IPS-18a (cell line): ENCODE results near the gene GLRX5.

Source experiments
- H3K27ac ChIP-seq: one replicate; pipeline ENCODE4 v1.5.1; 2013; ENCODE audit warnings: low read length
- H3K27me3 ChIP-seq: one replicate; pipeline ENCODE4 v1.6.1; 2013; ENCODE audit warnings: mild to moderate bottlenecking, low read length; ENCODE audit not compliant: control insufficient read depth, insufficient read depth
- H3K36me3 ChIP-seq: one replicate; pipeline ENCODE4 v1.6.1; 2013; ENCODE audit warnings: low read depth, low read length; ENCODE audit not compliant: control insufficient read depth
- H3K4me1 ChIP-seq: one replicate; pipeline ENCODE4 v1.6.1; 2013; ENCODE audit warnings: low read depth, low read length; ENCODE audit not compliant: control insufficient read depth
- H3K4me3 ChIP-seq: one replicate; pipeline ENCODE4 v1.5.1; 2013; ENCODE audit warnings: low read length
- H3K9ac ChIP-seq: one replicate; pipeline ENCODE4 v1.6.1; 2013; ENCODE audit warnings: mild to moderate bottlenecking, low read length, moderate library complexity
- H3K9me3 ChIP-seq: one replicate; pipeline ENCODE4 v1.6.1; 2013; ENCODE audit warnings: low read depth, low read length; ENCODE audit not compliant: control insufficient read depth

GLRX5 gene

DNA sequence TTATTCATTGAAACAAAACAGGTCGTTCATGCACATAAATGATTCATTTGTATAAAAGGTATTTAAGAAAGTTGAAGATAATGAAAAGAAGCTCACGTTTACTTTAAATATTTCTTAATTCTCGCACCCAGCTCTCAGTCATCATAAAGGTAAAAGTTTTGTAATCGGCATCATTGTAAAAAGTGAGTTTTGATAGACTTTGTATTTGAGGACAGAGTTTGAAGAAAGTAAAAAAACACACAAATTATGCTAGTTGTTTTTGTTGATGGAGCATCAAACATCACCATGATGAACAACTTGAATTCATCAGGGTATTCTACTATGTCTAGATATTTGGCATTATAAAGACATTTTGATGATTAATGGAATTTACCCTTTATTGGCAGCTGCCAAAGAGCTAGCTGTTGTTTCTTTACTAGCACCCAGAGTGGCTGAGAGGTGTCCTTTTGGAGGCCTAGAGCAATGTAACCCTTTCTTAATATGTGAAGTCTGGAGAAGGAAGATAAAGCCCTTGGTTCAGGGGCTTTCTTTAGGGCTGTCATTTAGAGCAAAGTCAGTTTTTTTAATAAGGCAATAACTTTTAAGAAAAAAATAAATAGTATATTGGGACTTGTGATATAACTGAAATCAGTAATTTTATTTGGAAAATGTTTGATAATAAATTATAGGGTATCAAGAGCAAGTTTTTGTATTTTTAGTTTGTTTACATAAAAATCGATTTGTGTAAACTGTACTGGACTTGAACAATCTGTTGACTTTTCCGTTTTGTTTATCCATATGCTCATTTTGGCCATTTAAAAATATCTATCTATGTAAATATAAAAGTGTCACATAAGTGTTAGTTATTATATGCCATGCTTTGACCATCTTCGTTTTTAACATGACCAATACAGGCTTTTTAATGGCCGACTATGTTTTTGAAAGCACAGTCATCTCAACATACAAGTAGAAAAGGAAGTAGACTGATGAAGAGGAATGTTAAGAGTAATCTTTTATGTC is 7.4 kb downstream of the GLRX5 start:
- H3K4me3 ChIP-seq, result no peak overlapping the region
- peaks cover 7% of the 10 kb centered on the region for H3K36me3 ChIP-seq
- H3K4me1 ChIP-seq, result no peaks in the 10 kb centered on the region
- no peaks in the 10 kb centered on the region for H3K27me3 ChIP-seq
- no peak overlapping the region for H3K9ac ChIP-seq
- H3K27ac ChIP-seq, result no peak overlapping the region
- no peaks in the 10 kb centered on the region for H3K9me3 ChIP-seq

DNA sequence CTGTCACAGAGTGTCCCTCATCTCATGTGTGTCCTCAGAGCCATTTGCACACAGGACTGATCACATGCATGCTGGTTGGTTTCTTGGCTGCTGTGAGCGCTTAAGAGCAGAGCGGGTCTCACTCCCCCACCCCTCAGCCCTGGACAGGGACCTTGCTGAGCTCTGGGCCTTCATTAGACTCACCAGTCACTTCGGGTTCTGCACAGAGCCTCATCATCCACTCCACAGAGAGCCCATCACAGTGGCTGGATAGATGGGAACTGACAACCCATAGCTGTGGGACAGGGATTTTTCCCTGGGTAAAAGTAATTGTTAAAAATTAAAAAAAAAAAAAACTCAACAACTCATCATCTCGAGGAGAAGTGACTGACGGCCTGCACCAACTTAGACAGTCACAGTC is 8.2 kb downstream of the GLRX5 start:
- H3K27ac ChIP-seq, result no peak overlapping the region
- H3K36me3 ChIP-seq, result peaks cover 7% of the 10 kb centered on the region
- H3K9me3 ChIP-seq, result no peaks in the 10 kb centered on the region
- H3K9ac ChIP-seq, result no peak overlapping the region
- H3K4me1 ChIP-seq, result no peaks in the 10 kb centered on the region
- no peak overlapping the region for H3K4me3 ChIP-seq
- H3K27me3 ChIP-seq, result no peaks in the 10 kb centered on the region

DNA sequence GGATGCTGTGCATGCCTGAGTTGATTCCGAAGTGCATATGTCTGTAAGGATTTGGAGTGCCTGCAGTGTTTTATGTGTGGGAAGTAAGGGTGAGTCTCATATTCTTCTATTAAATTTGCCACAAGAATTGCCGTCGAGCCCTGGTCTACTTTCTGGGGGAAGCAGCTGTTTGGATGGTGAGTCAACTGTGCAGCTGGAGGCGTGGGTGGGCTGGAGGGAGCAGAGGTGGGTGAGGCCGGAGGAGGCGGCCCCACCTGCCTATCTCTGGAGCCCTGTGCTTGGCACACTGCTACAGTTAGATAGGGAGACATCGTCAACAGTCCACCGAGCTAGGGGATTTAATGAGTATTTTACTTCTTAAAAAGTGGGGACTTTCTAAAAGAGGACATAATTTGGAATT is 9.7 kb downstream of the GLRX5 start:
- H3K4me3 ChIP-seq, result no peak overlapping the region
- no peaks in the 10 kb centered on the region for H3K27me3 ChIP-seq
- no peak overlapping the region for H3K9ac ChIP-seq
- peaks cover 7% of the 10 kb centered on the region for H3K36me3 ChIP-seq
- no peak overlapping the region for H3K27ac ChIP-seq
- H3K9me3 ChIP-seq, result no peaks in the 10 kb centered on the region
- no peaks in the 10 kb centered on the region for H3K4me1 ChIP-seq

DNA sequence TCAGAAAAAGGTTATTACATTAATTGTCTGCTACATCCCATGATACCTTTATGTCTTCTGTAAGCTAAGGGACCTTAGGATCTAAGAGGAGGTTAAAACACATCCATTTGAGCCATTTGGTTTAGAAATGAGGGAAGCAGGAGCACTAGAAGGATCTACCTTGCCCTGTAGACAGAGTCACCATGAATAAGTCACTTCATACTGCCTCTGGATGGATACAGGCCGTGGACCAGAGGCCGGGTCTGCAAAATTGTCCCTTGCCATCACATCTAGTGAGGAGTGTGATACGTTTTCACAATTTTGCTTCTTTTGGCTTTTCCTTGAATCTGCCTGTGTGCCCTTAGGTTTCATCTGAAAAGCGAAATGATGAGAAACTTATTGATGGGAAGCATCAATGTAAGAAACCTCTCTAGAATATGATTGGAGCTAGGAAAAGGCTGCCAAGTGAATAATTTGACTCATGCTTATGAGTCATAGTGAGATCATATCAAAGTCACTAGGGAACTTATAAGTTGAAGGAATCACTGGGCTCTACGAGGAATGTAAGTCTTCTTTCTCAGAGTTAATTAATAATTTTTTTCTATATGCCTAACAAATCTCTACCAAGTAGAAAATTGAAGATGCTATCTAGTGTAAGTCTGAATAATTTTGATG is 10.8 kb downstream of the GLRX5 start:
- no peak overlapping the region for H3K4me3 ChIP-seq

DNA sequence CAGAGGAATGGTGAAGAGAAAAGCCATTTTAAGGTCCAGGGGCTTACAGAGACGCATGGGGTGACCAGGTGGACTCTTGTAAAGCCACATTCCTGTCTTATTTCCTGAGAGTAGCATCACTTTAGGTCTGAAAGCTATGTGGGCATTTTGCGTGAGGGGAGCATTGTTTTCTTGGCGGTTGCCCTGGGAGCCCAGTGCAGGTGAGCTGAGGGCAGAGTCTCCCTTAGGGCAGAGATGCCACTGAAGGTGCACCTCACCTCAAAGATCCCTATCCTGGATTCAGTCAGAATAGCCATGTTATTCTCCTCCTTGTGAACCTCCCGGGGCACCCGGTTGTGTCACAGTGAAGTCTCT is 12.4 kb downstream of the GLRX5 start:
- no peak overlapping the region for H3K9ac ChIP-seq
- no peaks in the 10 kb centered on the region for H3K4me1 ChIP-seq
- no peak overlapping the region for H3K4me3 ChIP-seq
- H3K9me3 ChIP-seq, result no peaks in the 10 kb centered on the region
- H3K27me3 ChIP-seq, result no peaks in the 10 kb centered on the region
- peaks cover 7% of the 10 kb centered on the region for H3K36me3 ChIP-seq
- no peak overlapping the region for H3K27ac ChIP-seq

More for the DNA sequence above, 10.8 kb downstream of the GLRX5 start:
- Histone ChIP-seq H3K36me3 (peaks cover 7% of the 10 kb centered on the region), H3K27me3 (no peaks in the 10 kb centered on the region), H3K9ac (no peak overlapping the region), H3K27ac (no peak overlapping the region), H3K9me3 (no peaks in the 10 kb centered on the region), H3K4me1 (no peaks in the 10 kb centered on the region)

DNA sequence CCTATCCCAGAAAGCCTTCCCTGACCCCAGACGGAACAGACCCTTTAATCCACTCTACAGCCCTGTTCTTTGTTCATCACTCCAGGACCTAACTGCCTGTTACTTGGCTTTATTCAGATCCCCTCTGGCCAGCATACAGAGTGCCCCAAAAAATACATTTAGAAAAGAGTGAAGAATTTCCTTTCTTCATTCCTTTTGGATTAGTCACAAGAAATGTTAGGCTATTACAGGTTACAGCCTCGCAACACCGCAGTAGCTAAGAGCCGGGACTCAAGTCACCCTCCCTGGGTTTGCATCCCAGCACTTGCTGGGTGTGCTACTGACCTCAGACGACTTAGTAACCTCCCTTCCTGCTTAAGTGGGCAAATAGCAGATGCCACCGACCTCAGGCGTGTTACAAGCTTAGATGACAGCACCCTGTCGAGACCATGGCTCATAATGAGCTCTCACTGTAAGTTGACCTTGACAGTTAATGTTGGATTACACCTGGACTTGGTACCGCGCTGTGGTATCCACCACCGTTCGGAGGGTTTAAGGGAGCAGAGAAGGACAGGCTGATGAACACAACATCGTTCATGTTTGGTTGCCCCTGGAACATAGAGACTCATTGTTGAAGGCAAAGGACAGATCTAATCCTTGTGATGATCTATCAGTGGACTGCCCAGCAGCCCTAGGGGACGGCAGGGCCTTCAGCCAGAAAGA is 12.9 kb downstream of the GLRX5 start:
- Histone ChIP-seq H3K9me3 (no peaks in the 10 kb centered on the region), H3K4me1 (no peaks in the 10 kb centered on the region), H3K27me3 (no peaks in the 10 kb centered on the region), H3K4me3 (no peak overlapping the region), H3K9ac (no peak overlapping the region), H3K27ac (no peak overlapping the region), H3K36me3 (peaks cover 7% of the 10 kb centered on the region)

DNA sequence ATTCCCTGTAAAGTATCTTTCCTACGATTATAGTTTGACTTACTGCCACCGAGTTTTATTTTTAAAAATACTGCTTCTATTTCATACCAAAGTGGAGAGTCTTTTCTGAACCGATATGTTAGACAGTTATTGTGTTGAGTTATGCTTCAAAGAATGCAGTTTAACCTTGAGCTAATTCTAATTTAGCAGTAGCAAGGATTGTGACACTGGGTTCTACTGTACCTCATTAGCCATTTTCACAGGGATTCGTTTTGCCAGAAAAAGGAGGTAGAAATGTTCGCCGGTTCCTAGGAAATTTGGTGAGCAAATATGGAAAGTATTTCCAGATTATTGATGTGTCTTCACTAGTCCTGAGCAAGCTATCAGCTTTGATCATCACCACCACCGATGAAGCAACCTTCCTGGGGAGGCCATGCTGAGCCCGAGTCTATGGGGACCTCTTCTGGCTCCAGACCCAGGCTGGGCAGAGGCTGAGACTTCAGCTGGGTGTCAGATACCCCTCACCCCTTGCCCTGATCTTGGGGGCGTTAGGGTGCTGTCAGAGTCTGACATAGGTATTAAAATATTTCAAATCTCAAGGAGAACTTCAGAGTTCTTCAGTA is 13.6 kb downstream of the GLRX5 start:
- no peak overlapping the region for H3K27ac ChIP-seq

DNA sequence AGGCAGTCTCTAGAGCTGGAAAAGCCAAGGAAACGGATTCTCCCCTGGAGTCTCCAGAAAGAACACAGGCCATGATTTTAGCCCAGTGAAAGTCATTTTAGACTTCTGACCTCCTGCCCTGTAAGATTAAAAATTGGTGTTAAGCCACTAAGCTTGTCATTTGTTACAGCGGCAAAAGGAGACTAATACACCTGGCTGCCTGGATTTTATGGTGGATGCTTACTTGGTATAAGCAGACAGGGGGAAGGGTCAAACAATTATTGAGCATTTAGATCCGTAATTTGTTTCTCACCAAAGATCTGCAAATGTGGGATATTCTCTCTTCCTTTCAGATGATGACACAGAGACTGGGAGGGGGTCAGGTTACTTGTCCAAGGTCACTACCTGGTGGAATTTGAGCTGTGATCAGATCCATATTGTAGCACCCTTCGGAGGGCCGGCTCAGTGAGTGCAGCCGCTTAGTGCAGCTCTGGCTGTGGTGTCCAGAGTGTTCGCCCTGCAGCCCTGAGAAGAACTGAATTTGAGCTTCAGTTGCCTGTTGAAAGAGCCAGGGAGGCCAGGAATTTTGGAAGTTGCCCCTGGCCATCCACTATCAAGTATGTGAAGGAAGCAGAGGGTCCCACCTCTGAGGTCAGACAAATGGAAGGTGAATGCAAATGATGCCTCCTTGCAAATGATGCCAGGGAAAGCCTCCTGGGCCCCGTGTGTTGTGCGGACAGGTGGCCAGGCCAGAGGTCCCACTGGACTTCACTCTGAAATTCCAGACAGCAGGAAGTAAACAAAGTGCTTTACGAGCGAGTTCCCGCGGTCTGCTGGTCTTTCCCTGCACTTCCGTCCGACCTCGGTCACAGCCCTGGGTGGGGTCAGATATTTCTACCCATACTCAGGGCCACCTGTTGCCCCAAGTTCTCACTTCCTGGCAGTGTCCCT is 15.1 kb downstream of the GLRX5 start:
- Histone ChIP-seq H3K4me1 (no peaks in the 10 kb centered on the region), H3K27ac (no peak overlapping the region), H3K4me3 (no peak overlapping the region), H3K36me3 (peaks cover 4% of the 10 kb centered on the region), H3K9me3 (no peaks in the 10 kb centered on the region), H3K27me3 (no peaks in the 10 kb centered on the region), H3K9ac (no peak overlapping the region)

More for the DNA sequence above, 13.6 kb downstream of the GLRX5 start:
- no peaks in the 10 kb centered on the region for H3K27me3 ChIP-seq
- H3K4me1 ChIP-seq, result no peaks in the 10 kb centered on the region
- no peak overlapping the region for H3K9ac ChIP-seq
- no peaks in the 10 kb centered on the region for H3K9me3 ChIP-seq
- no peak overlapping the region for H3K4me3 ChIP-seq
- peaks cover 7% of the 10 kb centered on the region for H3K36me3 ChIP-seq

DNA sequence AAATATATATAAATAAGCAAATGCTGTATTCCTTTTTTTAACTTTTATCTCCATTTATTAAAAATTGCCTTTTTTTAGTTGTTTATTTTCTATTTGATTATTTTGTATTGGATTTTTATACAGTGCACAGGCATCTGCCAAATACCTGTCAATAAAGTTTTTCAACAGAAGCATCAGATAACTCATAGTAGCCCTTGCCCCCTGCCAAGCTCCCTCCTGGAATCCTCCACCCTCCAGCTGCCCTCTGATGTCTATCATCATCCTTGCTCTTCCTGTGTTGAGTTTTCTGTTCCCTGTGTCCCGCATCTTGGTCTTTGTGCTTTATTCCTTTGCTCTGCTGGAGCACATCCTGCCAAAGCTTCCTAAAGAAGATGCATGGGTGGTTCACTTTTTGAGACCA is 16.6 kb downstream of the GLRX5 start:
- H3K9me3 ChIP-seq, result no peaks in the 10 kb centered on the region
- no peak overlapping the region for H3K27ac ChIP-seq
- no peak overlapping the region for H3K4me3 ChIP-seq
- H3K9ac ChIP-seq, result no peak overlapping the region
- H3K27me3 ChIP-seq, result no peaks in the 10 kb centered on the region
- H3K4me1 ChIP-seq, result no peaks in the 10 kb centered on the region
- H3K36me3 ChIP-seq, result no peaks in the 10 kb centered on the region

DNA sequence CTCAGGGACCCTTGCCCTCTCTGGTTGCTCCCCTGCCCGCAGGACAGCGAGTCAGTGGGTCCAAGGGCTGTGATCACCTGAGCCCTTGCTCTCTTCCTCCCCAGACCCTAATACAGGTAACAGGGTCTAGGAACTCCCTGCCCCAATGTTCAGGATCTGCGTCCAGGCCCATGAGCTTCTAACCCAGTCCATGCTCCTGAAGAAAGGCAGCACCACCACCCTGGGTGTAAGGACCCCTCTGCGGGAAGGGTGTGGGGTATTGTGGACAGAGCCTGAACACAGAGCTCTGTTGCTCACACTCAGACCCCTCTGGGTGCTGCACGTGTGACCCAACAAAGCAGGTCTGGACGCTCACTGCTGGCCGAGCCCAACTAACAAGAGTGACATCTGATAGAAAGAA is 18.3 kb downstream of the GLRX5 start:
- H3K27me3 ChIP-seq, result no peaks in the 10 kb centered on the region
- no peaks in the 10 kb centered on the region for H3K9me3 ChIP-seq
- no peak overlapping the region for H3K4me3 ChIP-seq
- H3K9ac ChIP-seq, result no peak overlapping the region
- no peak overlapping the region for H3K27ac ChIP-seq
- H3K36me3 ChIP-seq, result no peaks in the 10 kb centered on the region
- H3K4me1 ChIP-seq, result peaks cover 6% of the 10 kb centered on the region
